GM12892 (cell line): ENCODE results near the gene PVR.
"Not testable (repeated sequence)": the region's sequence is repeated elsewhere in the genome, so short reads cannot be mapped to it uniquely, and the experiment has no call there.

Experiments used
- POLR2A ChIP-seq: IDR thresholded peaks from 2 replicates; pipeline ENCODE4 v1.6.1; 2011; ENCODE audit warnings: low read depth, low read length, control low read depth
- POLR2AphosphoS5 ChIP-seq: IDR thresholded peaks from 2 replicates; pipeline ENCODE4 v1.6.1; 2011; ENCODE audit warnings: low read depth, low read length, control low read depth

DNA sequence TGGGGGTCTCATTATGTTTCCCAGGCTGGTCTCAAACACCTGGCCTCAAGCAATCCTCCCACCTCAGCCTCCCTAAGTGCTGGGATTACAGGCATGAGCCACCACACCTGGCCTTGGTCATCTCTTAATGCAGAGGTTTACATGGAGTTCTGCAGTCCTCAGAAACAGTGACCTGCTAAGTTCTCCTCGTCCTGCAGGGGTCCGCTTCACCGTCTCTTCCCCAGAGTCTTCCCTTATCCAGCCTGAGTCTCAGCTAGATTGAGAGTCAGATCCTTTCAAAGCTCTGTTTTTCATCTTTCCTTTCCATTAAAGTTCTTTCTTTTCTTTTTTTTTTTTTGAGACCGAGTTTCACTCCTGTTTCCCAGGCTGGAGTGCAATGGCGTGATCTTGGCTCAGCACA is 33.2 kb upstream of the PVR start:
- TF ChIP-seq POLR2AphosphoS5, POLR2A: not testable (repeated sequence)
